Gastroesophageal sphincter (tissue), 4 donors: ENCODE data around the gene MYH3. TPM values are rescaled to one million over a fixed set of nuclear protein-coding genes. Genes with fewer than 3 reads are reported as not detected.

Experiments used
- ATAC-seq: fragments of 150-250 bp; one replicate; pipeline ENCODE4 v1.9.1; 2016; ENCODE audit warnings: mild to moderate bottlenecking, moderate library complexity
- H3K27ac ChIP-seq, 4 donors: fragments of 200-600 bp; sonication (generic) in 3 of 4; 1 replicate in 3 of 4; 2 replicates in 1 of 4; pipeline ENCODE4 v1.5.1; 2016 to 2019
- H3K27me3 ChIP-seq: fragments of 200-600 bp; sonication (generic); one replicate; pipeline ENCODE4 v1.5.1; 2019
- H3K36me3 ChIP-seq, 2 donors: fragments of 200-600 bp; sonication (generic); one replicate each; pipeline ENCODE4 v1.5.1; 2019; ENCODE audit warnings: control low read depth in 1 of 2
- H3K4me1 ChIP-seq, 3 donors: fragments of 200-600 bp; sonication (generic); 1 replicate in 2 of 3; 2 replicates in 1 of 3; pipeline ENCODE4 v1.5.1; 2016 to 2019; ENCODE audit warnings: control low read depth in 2 of 3
- H3K4me3 ChIP-seq, 2 donors: fragments of 200-600 bp; sonication (generic); one replicate each; pipeline ENCODE4 v1.5.1; 2019; ENCODE audit warnings: mild to moderate bottlenecking in 1 of 2, moderate library complexity in 1 of 2
- H3K9me3 ChIP-seq, 3 donors: fragments of 200-600 bp; sonication (generic); one replicate each; pipeline ENCODE4 v1.5.1; 2017 to 2019; ENCODE audit warnings: control low read depth in 2 of 3
- CTCF ChIP-seq, 4 experiments: fragments of 200-600 bp in 2 of 4; fragments of 450-650 bp in 2 of 4; sonication (generic) in 1 of 4; IDR thresholded peaks; one replicate each; pipeline ENCODE4 v1.5.1; 2017 to 2019; ENCODE audit warnings: antibody characterized with exemption in 4 of 4, mild to moderate bottlenecking in 2 of 4, moderate library complexity in 2 of 4
- EP300 ChIP-seq: sonication (generic); formaldehyde crosslinking; IDR thresholded peaks from one replicate; pipeline ENCODE4 v1.6.1; 2017; ENCODE audit warnings: antibody characterized with exemption, mild to moderate bottlenecking
- POLR2A ChIP-seq, 2 donors: fragments of 450-650 bp; IDR thresholded peaks; one replicate each; pipeline ENCODE4 v1.6.1; 2017; ENCODE audit warnings: antibody characterized with exemption in 2 of 2, mild to moderate bottlenecking in 2 of 2, moderate library complexity in 1 of 2
- POLR2AphosphoS5 ChIP-seq: sonication (generic); formaldehyde crosslinking; IDR thresholded peaks from one replicate; pipeline ENCODE4 v1.6.1; 2017; ENCODE audit warnings: antibody characterized with exemption
- WGBS, 2 donors: methylation state at CpG; one replicate each; pipeline ENCODE4 v1.1.5; 2018; ENCODE audit warnings: low coverage in 1 of 2; 5-methylcytosine and 5-hydroxymethylcytosine counted together
- total RNA-seq, 4 donors: library from RNA; depleted of rRNA; stranded (reverse); fragments of >200 nt; gene quantifications; one replicate each; pipeline ENCODE4 v1.1.0, GENCODE V29; 2016

Gene MYH3
- total RNA-seq, 4 donors from 2014 or later = 0.87 to 3.5 (median 1.7) TPM

- no peak for TF ChIP-seq POLR2A (IDR thresholded peaks at IDR 0.05)
- no peak for TF ChIP-seq POLR2AphosphoS5
- TF ChIP-seq CTCF (IDR thresholded peaks at IDR 0.05) = no peak
- no peak for TF ChIP-seq EP300
- Histone ChIP-seq H3K9me3 (no peaks in the 10 kb centered on the region), H3K36me3 (peaks cover 0 to 81% of the 10 kb centered on the region in 2 donors), H3K4me1 (no peaks in the 10 kb centered on the region), H3K27me3 (no peaks in the 10 kb centered on the region), H3K27ac (no peak overlapping the region), H3K4me3 (no peak overlapping the region)
- no peak for ATAC-seq
- 36 to 68% methylated on average over 2 to 3 of the region's 3 CpGs for WGBS, 2 donors
These were observed 16.6 kb downstream of the MYH3 start for GRCh38 chr17:10640475-10640874.

- ATAC-seq = no peak
- no peaks in the 10 kb centered on the region for H3K27me3 ChIP-seq
- 91 to 93% methylated on average over 19 to 25 of the region's 25 CpGs for WGBS, 2 donors
- H3K4me1 ChIP-seq = no peaks in the 10 kb centered on the region
- TF ChIP-seq CTCF (IDR thresholded peaks at IDR 0.05) (no peak), POLR2A (IDR thresholded peaks at IDR 0.05) (no peak), EP300 (no peak), POLR2AphosphoS5 (no peak)
- H3K4me3 ChIP-seq = no peak overlapping the region
- H3K36me3 ChIP-seq = peaks cover 0 to 84% of the 10 kb centered on the region in 2 donors
- no peak overlapping the region for H3K27ac ChIP-seq
- no peaks in the 10 kb centered on the region for H3K9me3 ChIP-seq
These were observed 19.0 kb downstream of the MYH3 start for GRCh38 chr17:10638151-10638550.

- H3K27ac ChIP-seq = no peak overlapping the region
- peaks cover 0 to 81% of the 10 kb centered on the region in 2 donors for H3K36me3 ChIP-seq
- H3K4me1 ChIP-seq = no peaks in the 10 kb centered on the region
- no peak for ATAC-seq
- no peaks in the 10 kb centered on the region for H3K27me3 ChIP-seq
- no peak for TF ChIP-seq EP300
- TF ChIP-seq CTCF (IDR thresholded peaks at IDR 0.05) = no peak
- TF ChIP-seq POLR2A (IDR thresholded peaks at IDR 0.05) = no peak
- H3K4me3 ChIP-seq = no peak overlapping the region
- H3K9me3 ChIP-seq = no peaks in the 10 kb centered on the region
- 75 to 80% methylated on average over 3 to 12 of the region's 14 CpGs for WGBS, 2 donors
These were observed 21.8 kb downstream of the MYH3 start for GRCh38 chr17:10635290-10635689.

GRCh38 chr17:10633738-10634379 is 23.2 kb downstream of the MYH3 start:
- WGBS, 2 donors = 81 to 87% methylated on average over 5 to 15 of the region's 15 CpGs
- no peaks in the 10 kb centered on the region for H3K27me3 ChIP-seq
- no peaks in the 10 kb centered on the region for H3K4me1 ChIP-seq
- no peak overlapping the region for H3K4me3 ChIP-seq
- H3K36me3 ChIP-seq = peaks cover 0 to 81% of the 10 kb centered on the region in 2 donors
- no peak overlapping the region for H3K27ac ChIP-seq
- TF ChIP-seq EP300 (no peak), POLR2AphosphoS5 (no peak), POLR2A (IDR thresholded peaks at IDR 0.05) (no peak), CTCF (IDR thresholded peaks at IDR 0.05) (no peak)
- no peaks in the 10 kb centered on the region for H3K9me3 ChIP-seq
- ATAC-seq = no peak

- H3K4me3 ChIP-seq = no peak overlapping the region
- TF ChIP-seq POLR2A (IDR thresholded peaks at IDR 0.05) (no peak), EP300 (no peak), POLR2AphosphoS5 (no peak), CTCF (IDR thresholded peaks at IDR 0.05) (no peak)
- no peaks in the 10 kb centered on the region for H3K4me1 ChIP-seq
- no peaks in the 10 kb centered on the region for H3K27me3 ChIP-seq
- H3K36me3 ChIP-seq = peaks cover 0 to 67% of the 10 kb centered on the region in 2 donors
- H3K9me3 ChIP-seq = no peaks in the 10 kb centered on the region
- ATAC-seq = no peak
- no peak overlapping the region for H3K27ac ChIP-seq
- 58 to 81% methylated on average over 4 of the region's 15 CpGs for WGBS, 2 donors
These were observed 25.4 kb downstream of the MYH3 start for GRCh38 chr17:10631701-10632100.
